GM18519 (cell line): ENCODE results near the gene FGF21.
"Not testable (repeated sequence)": the region's sequence is repeated elsewhere in the genome, so short reads cannot be mapped to it uniquely, and the experiment has no call there.

Experiments used
- ATAC-seq: cut with Tn5 transposase; IDR thresholded peaks from one replicate; pipeline ENCODE4 v1.9.1; 2021; ENCODE audit warnings: mild to moderate bottlenecking, moderate library complexity; ENCODE audit not compliant: unreplicated experiment, low FRiP score

FGF21 gene

GRCh38 chr19:48780631-48781391 lies 25.5 kb downstream of the FGF21 start:
- no peak for ATAC-seq

GRCh38 chr19:48784527-48784926 lies 29.2 kb downstream of the FGF21 start:
- no peak for ATAC-seq

- ATAC-seq: not testable (repeated sequence)
These were observed 31.1 kb downstream of the FGF21 start for GRCh38 chr19:48786422-48786821.

GRCh38 chr19:48787331-48787730 lies 32.0 kb downstream of the FGF21 start:
- not testable (repeated sequence) for ATAC-seq

- no peak for ATAC-seq
These were observed 37.9 kb downstream of the FGF21 start for GRCh38 chr19:48793271-48793670.

- no peak for ATAC-seq
These were observed 39.0 kb downstream of the FGF21 start for GRCh38 chr19:48794291-48794690.

GRCh38 chr19:48795055-48795684 lies 39.8 kb downstream of the FGF21 start:
- ATAC-seq: no peak

GRCh38 chr19:48795685-48796070 lies 40.4 kb downstream of the FGF21 start:
- ATAC-seq: no peak

GRCh38 chr19:48796298-48797083 lies 41.2 kb downstream of the FGF21 start:
- no peak for ATAC-seq

GRCh38 chr19:48797103-48797502 lies 41.8 kb downstream of the FGF21 start:
- no peak for ATAC-seq

GRCh38 chr19:48798937-48799336 lies 43.6 kb downstream of the FGF21 start:
- ATAC-seq: no peak

GRCh38 chr19:48799358-48800300 lies 44.3 kb downstream of the FGF21 start:
- no peak for ATAC-seq

- ATAC-seq: no peak
These were observed 47.3 kb downstream of the FGF21 start for GRCh38 chr19:48802623-48803022.

GRCh38 chr19:48804496-48804895 lies 49.2 kb downstream of the FGF21 start:
- ATAC-seq: no peak

- no peak for ATAC-seq
These were observed 50.1 kb downstream of the FGF21 start for GRCh38 chr19:48805452-48805851.

- ATAC-seq: no peak
These were observed 51.1 kb downstream of the FGF21 start for GRCh38 chr19:48806518-48806817.

GRCh38 chr19:48806818-48807589 lies 51.7 kb downstream of the FGF21 start:
- no peak for ATAC-seq

- no peak for ATAC-seq
These were observed 52.4 kb downstream of the FGF21 start for GRCh38 chr19:48807590-48808308.
